Measurements from ENCODE around the gene DUX4. TPM values are rescaled to one million over a fixed set of nuclear protein-coding genes. Genes with fewer than 3 reads are reported as not detected.
A peak's percentile ranks its signal among the peaks of the same experiment; 100 is the strongest.
"Not testable (repeated sequence)": the region's sequence is repeated elsewhere in the genome, so short reads cannot be mapped to it uniquely, and the experiment has no call there.

The DUX4 gene
- not detected for total RNA-seq

DNA sequence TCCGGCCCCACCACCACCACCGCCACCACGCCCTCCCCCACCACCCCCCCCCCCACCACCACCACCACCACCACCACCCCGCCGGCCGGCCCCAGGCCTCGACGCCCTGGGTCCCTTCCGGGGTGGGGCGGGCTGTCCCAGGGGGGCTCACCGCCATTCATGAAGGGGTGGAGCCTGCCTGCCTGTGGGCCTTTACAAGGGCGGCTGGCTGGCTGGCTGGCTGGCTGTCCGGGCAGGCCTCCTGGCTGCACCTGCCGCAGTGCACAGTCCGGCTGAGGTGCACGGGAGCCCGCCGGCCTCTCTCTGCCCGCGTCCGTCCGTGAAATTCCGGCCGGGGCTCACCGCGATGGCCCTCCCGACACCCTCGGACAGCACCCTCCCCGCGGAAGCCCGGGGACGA is at the start of gene DUX4:
Gene DUX4 (plus strand): TSS at position 347 of the 400 bp plus-strand sequence. CDS start 0 bp downstream, at position 347.
- H3K4me1 Mint-ChIP-seq; H3K9me3 Mint-ChIP-seq; DNase-seq; ATAC-seq (ENCODE audit: low read depth); H3K4me3 Mint-ChIP-seq; H3K27ac Mint-ChIP-seq; H3K36me3 Mint-ChIP-seq; H3K27me3 Mint-ChIP-seq; POLR2A ChIA-PET: not testable (repeated sequence)

GRCh38 chr4:190175436-190175835 is 1.9 kb downstream of the DUX4 start:
- H3K27me3 Mint-ChIP-seq; H3K9me3 Mint-ChIP-seq; H3K36me3 Mint-ChIP-seq; DNase-seq; H3K27ac Mint-ChIP-seq; ATAC-seq (ENCODE audit: low read depth); H3K4me3 Mint-ChIP-seq; POLR2A ChIA-PET; H3K4me1 Mint-ChIP-seq: not testable (repeated sequence)

GRCh38 chr4:190177727-190178605 is 4.4 kb downstream of the DUX4 start:
- POLR2A ChIA-PET; H3K27ac Mint-ChIP-seq; H3K36me3 Mint-ChIP-seq; H3K4me1 Mint-ChIP-seq; ATAC-seq (ENCODE audit: low read depth); H3K9me3 Mint-ChIP-seq; H3K27me3 Mint-ChIP-seq; H3K4me3 Mint-ChIP-seq; DNase-seq: not testable (repeated sequence)

- H3K36me3 Mint-ChIP-seq; DNase-seq; ATAC-seq (ENCODE audit: low read depth); H3K4me1 Mint-ChIP-seq; POLR2A ChIA-PET; H3K9me3 Mint-ChIP-seq; H3K27ac Mint-ChIP-seq; H3K4me3 Mint-ChIP-seq; H3K27me3 Mint-ChIP-seq: not testable (repeated sequence)
Measured at GRCh38 chr4:190178606-190178990, 5.0 kb downstream of the DUX4 start.

DNA sequence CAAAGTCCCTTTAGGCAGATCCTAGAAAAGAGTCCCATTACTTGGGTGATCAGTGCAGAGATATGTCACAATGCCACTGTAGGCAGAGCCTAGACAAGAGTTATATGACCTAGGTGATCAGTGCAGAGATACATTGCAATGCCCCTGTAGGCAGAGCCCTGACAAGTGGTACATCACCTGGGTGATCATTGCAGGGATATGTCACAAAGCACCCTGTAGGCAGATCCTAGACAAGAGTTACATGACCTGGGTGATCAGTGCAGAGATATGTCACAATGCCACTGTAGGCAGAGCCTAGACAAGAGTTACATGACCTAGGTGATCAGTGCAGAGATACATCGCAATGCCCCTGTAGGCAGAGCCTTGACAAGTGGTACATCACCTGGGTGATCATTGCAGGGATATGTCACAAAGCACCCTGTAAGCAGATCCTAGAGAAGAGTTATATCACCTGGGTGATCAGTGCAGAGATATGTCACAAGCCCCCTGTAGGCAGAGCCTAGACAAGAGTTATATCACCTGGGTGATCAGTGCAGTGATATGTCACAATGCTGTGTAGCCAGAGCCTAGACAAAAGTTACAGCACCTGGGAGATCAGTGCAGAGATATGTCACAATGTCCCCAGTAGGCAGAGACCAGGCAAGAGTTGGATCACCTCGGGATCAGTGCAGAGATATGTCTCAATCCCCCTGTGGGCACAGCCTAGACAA is 5.6 kb downstream of the DUX4 start:
- DNase-seq, H3K4me3 Mint-ChIP-seq, H3K4me1 Mint-ChIP-seq, H3K27ac Mint-ChIP-seq, H3K9me3 Mint-ChIP-seq, H3K27me3 Mint-ChIP-seq, H3K36me3 Mint-ChIP-seq, POLR2A ChIA-PET: not testable (repeated sequence)
- peak; percentile 39 for ATAC-seq (ENCODE audit: low read depth)

GRCh38 chr4:190179740-190180094 is 6.1 kb downstream of the DUX4 start:
- H3K27ac Mint-ChIP-seq; H3K9me3 Mint-ChIP-seq; DNase-seq; H3K4me1 Mint-ChIP-seq; POLR2A ChIA-PET; H3K4me3 Mint-ChIP-seq; H3K27me3 Mint-ChIP-seq; H3K36me3 Mint-ChIP-seq; ATAC-seq (ENCODE audit: low read depth): not testable (repeated sequence)

GRCh38 chr4:190180947-190181346 is 7.4 kb downstream of the DUX4 start:
- H3K36me3 Mint-ChIP-seq; DNase-seq; H3K4me3 Mint-ChIP-seq; POLR2A ChIA-PET; ATAC-seq (ENCODE audit: low read depth); H3K4me1 Mint-ChIP-seq; H3K27me3 Mint-ChIP-seq; H3K27ac Mint-ChIP-seq; H3K9me3 Mint-ChIP-seq: not testable (repeated sequence)

DNA sequence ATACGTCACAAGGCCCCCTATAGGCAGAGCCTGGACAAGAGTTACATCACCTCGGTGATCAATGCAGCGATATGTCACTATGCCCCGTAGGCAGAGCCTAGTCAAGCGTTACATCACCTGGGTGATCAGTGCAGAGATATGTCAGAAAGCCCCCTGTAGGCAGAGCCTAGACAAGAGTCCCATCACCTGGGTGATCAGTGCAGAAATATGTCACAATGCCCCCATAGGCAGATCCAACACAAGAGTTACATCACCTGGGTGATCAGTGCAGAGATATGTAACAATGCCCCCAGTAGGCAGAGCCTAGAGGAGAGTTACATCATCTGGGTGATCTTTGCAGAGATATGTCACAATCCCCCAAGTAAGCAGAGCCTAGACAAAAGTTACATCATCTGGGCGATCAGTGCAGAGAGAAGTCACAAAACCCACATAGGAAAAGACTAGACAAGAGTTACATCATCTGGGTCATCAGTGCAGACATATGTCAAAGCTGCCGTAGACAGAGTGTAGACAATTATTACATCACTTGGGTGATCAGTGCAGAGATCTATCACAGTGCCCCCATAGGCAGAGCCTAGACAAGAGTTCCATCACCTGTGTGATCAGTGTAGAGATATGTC is 8.0 kb downstream of the DUX4 start:
- H3K9me3 Mint-ChIP-seq; ATAC-seq (ENCODE audit: low read depth); POLR2A ChIA-PET; H3K27ac Mint-ChIP-seq; H3K27me3 Mint-ChIP-seq; H3K4me1 Mint-ChIP-seq; H3K36me3 Mint-ChIP-seq; H3K4me3 Mint-ChIP-seq; DNase-seq: not testable (repeated sequence)

GRCh38 chr4:190203510-190203909 is 29.9 kb downstream of the DUX4 start:
- H3K27me3 Mint-ChIP-seq; H3K27ac Mint-ChIP-seq; H3K36me3 Mint-ChIP-seq; ATAC-seq (ENCODE audit: low read depth); H3K9me3 Mint-ChIP-seq; POLR2A ChIA-PET; H3K4me3 Mint-ChIP-seq; H3K4me1 Mint-ChIP-seq: not testable (repeated sequence)
- DNase-seq = peak; percentile 38

Other genes starting within 250 kb of the DUX4 start
- 10 to 100 TPM; 62.6 to 68.8 TPM for gene FRG1, start 232.9 kb upstream of the DUX4 start, total RNA-seq
- not detected for gene FRG2, start 146.5 kb upstream of the DUX4 start, total RNA-seq
- gene DBET, start 109.3 kb upstream of the DUX4 start, total RNA-seq = not detected

Data from activated naive CD8-positive, alpha-beta T cell treated with anti-CD3 and anti-CD28 coated beads, Interleukin-2, amount 10 ng/mL, durations not matched to agents 7 days and 5 days (primary cell).